22Rv1 (cell line): Measurements from ENCODE around the gene TMPRSS7.

Experiments
- CTCF ChIP-seq: fragments of 450-650 bp; IDR thresholded peaks from 2 replicates; pipeline ENCODE4 v1.5.1; 2017; ENCODE audit warnings: mild to moderate bottlenecking
- ZFX ChIP-seq: fragments of 450-650 bp; IDR thresholded peaks from 2 replicates; pipeline ENCODE4 v1.6.1; 2017; ENCODE audit warnings: antibody characterized with exemption, borderline replicate concordance

- no peak for TF ChIP-seq CTCF
- TF ChIP-seq ZFX = no peak
Observed at GRCh38 chr3:112124907-112125607, 90.5 kb downstream of the TMPRSS7 start.
